Chondrocyte (in vitro differentiated cells): Measurements from ENCODE around the gene PTGDR. TPM values are rescaled to one million over a fixed set of nuclear protein-coding genes. Genes with fewer than 3 reads are reported as not detected.
A peak's percentile ranks its signal among the peaks of the same experiment; 100 is the strongest.

ENCODE experiments used
- DNase-seq: peaks from one replicate; pipeline ENCODE4 v3.0.0; 2021; ENCODE audit warnings: mixed read lengths, low spot score
- H3K27ac Mint-ChIP-seq: one replicate; pipeline ENCODE4 v1.8.0; 2021; ENCODE audit warnings: mild to moderate bottlenecking, moderate library complexity, mixed read lengths; ENCODE audit not compliant: unreplicated experiment
- H3K27me3 Mint-ChIP-seq: 2 replicates; pipeline ENCODE4 v1.8.0; 2021; ENCODE audit warnings: low read depth, mixed read lengths
- H3K36me3 Mint-ChIP-seq: 2 replicates; pipeline ENCODE4 v1.8.0; 2021; ENCODE audit warnings: low read depth, mixed read lengths
- H3K4me1 Mint-ChIP-seq: 2 replicates; pipeline ENCODE4 v1.8.0; 2021; ENCODE audit warnings: low read depth, mild to moderate bottlenecking, mixed read lengths
- H3K4me3 Mint-ChIP-seq: one replicate; pipeline ENCODE4 v1.8.0; 2021; ENCODE audit warnings: mild to moderate bottlenecking, moderate library complexity, mixed read lengths; ENCODE audit not compliant: unreplicated experiment
- H3K9me3 Mint-ChIP-seq: 2 replicates; pipeline ENCODE4 v1.8.0; 2021; ENCODE audit warnings: low read depth, mixed read lengths
- total RNA-seq: library from RNA; stranded (reverse); gene quantifications from 3 replicates; pipeline ENCODE4 v1.2.1, GENCODE V29; 2021
- TF ChIP-seq, protein P1 (sequence below): fragments of 200-600 bp; sonication (generic); IDR thresholded peaks from 2 replicates; pipeline ENCODE4 v1.5.0; 2021; ENCODE audit warnings: antibody characterized with exemption, mild to moderate bottlenecking, moderate library complexity

PTGDR gene
- total RNA-seq, 1 donor from 2014 or later = 0.07 TPM

DNA sequence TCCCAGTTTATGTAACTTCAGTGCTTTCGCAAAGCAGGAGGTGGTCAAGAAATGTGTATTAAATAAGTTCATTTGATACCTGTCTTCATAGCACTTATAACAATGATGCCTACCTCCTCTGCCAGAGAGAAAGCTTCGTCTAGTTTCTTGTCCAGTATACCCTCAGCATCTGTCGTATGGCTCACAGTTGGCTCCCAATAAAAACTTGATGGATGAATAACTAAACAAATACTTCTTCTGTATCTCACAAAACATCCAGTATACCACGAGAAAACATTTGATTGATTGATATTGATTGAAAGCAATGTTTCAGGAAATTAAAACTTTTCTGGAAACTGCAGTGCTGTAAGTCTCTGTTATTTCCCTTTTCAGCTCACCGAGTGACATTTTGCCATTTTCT, 26.9 kb upstream of the PTGDR start:
- DNase-seq = no peak
- Mint-ChIP-seq H3K4me3 (peak overlapping the region; percentile 5), H3K4me1 (peaks cover 27% of the 10 kb centered on the region), H3K36me3 (no peaks in the 10 kb centered on the region), H3K27me3 (no peaks in the 10 kb centered on the region), H3K27ac (peak overlapping the region; percentile 76), H3K9me3 (no peaks in the 10 kb centered on the region)
- TF ChIP-seq, protein P1, sequence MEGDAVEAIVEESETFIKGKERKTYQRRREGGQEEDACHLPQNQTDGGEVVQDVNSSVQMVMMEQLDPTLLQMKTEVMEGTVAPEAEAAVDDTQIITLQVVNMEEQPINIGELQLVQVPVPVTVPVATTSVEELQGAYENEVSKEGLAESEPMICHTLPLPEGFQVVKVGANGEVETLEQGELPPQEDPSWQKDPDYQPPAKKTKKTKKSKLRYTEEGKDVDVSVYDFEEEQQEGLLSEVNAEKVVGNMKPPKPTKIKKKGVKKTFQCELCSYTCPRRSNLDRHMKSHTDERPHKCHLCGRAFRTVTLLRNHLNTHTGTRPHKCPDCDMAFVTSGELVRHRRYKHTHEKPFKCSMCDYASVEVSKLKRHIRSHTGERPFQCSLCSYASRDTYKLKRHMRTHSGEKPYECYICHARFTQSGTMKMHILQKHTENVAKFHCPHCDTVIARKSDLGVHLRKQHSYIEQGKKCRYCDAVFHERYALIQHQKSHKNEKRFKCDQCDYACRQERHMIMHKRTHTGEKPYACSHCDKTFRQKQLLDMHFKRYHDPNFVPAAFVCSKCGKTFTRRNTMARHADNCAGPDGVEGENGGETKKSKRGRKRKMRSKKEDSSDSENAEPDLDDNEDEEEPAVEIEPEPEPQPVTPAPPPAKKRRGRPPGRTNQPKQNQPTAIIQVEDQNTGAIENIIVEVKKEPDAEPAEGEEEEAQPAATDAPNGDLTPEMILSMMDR = no peak

DNA sequence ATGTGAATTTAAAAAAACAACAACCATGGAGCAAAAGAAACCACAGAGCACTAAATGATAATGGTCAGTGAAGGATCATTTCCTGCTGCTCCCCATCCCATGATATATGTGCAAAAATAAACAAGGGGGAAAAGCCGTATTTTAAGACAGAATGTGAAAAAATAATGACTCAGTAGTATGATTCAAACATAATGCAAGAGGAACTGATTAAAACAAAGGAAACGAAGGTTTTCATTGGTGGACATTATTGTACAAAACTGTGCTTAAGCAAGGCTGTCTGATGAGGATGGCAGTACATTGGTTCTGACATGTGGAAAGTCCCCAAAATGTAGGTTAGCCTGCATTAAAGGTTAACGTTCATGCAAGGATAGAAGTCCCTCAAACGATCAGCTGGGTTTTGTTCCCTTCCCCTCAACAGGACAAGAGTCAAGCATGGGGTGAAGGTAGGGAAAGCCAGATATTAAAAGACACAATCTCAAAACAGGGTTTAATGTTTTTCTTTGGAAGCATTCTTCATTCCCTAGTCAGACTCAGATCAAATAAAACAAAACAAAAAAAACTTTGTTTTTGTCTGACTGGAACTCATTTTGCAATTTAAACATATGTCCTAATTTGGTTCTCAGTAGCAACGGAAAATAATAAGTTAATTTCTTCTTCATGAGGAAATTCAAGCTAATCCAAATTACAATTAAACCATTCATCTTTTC, 26.3 kb upstream of the PTGDR start:
- DNase-seq = no peak
- Mint-ChIP-seq H3K36me3 (no peaks in the 10 kb centered on the region), H3K27ac (peak overlapping the region; percentile 76), H3K4me3 (peak overlapping the region; percentile 5), H3K9me3 (no peaks in the 10 kb centered on the region), H3K27me3 (peaks cover 2% of the 10 kb centered on the region), H3K4me1 (peaks cover 24% of the 10 kb centered on the region)
- TF ChIP-seq, protein P1 = no peak

DNA sequence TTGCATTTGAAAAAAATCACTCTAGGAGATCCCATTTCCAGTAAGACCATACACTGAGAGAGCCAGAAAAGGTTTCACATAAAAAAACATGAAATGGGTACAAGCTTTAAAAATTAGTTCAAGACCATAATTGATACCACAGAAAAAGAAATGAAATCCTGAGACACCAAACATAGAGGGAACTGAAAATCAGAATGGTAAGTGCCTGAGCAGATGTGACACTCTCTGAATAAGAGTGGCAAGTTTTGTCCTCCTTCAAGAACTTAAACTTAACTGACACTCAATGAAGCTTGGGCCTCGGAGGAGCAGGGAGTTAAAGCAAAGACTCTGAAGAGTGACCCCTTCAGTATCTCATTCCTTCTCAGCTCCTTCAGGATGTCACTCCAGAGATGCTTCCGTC, 23.2 kb upstream of the PTGDR start:
- Mint-ChIP-seq H3K4me3 (no peak overlapping the region), H3K36me3 (peaks cover 2% of the 10 kb centered on the region), H3K27me3 (peaks cover 5% of the 10 kb centered on the region), H3K4me1 (peaks cover 24% of the 10 kb centered on the region), H3K27ac (no peak overlapping the region), H3K9me3 (peaks cover 5% of the 10 kb centered on the region)
- DNase-seq = no peak
- TF ChIP-seq, protein P1 = no peak

DNA sequence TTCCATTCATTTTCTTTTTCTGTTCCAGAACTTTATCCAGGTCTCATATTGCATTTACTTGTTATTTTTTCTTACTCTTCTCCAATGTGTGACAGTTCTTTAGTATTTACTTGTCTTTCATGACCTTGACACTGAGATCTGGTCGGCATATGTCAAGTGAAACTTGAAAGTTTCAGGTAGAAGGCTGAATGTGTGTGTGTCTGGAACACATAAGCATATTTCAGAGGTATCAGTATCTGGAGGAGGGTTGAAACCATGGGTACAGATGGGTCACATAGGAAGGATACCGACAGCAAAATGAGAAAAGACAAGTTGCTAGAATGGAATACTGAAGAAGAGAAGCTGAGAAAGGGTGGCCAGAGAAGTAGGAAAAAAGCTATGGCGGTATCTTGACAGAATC, 22.5 kb upstream of the PTGDR start:
- DNase-seq = no peak
- Mint-ChIP-seq H3K9me3 (peaks cover 5% of the 10 kb centered on the region), H3K27ac (no peak overlapping the region), H3K36me3 (peaks cover 2% of the 10 kb centered on the region), H3K4me3 (no peak overlapping the region), H3K4me1 (peaks cover 25% of the 10 kb centered on the region), H3K27me3 (peaks cover 5% of the 10 kb centered on the region)
- TF ChIP-seq, protein P1 = no peak

DNA sequence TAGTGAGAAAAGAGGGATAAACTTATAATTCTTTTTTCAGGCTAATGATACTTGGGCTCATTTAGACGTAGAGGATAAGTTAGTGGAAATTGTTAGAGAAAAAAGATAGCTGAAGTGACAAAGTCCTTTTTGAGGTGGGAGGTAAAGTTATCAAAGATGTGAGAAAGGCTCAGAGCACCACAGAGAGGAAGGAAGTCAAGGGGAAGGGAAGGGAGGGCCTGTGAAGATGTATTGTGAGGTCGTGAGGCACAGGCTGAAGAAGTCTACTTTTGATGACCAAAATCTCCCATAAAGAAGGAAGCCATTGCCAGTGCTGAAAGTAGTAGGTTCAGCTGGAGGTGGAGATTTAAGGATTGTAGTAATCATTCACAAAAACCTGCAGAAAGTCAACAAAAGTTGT, 19.4 kb upstream of the PTGDR start:
- Mint-ChIP-seq H3K9me3 (peaks cover 5% of the 10 kb centered on the region), H3K27me3 (peaks cover 7% of the 10 kb centered on the region), H3K27ac (no peak overlapping the region), H3K4me1 (peaks cover 14% of the 10 kb centered on the region), H3K4me3 (no peak overlapping the region), H3K36me3 (peaks cover 2% of the 10 kb centered on the region)
- no peak for DNase-seq
- TF ChIP-seq, protein P1 = no peak
